ENCODE results near the gene FIGNL1.

DNA sequence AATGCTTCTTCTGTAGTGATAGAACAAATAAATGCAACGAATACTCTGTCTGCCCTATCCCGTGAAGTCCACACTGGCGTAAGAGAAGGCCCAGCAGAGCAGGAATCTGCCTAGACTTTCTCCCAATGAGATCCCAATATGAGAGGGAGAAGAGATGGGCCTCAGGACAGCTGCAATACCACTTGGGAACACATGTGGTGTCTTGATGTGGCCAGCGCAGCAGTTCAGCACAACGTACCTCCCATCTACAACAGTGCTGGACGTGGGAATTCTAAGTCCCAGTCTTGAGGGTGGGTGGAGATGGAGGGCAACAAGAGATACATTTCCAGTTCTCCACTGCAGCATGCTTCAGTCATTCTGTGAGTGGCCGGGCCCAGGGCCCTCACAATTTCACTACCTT, 45.8 kb downstream of the FIGNL1 start:
- no peak for TF ChIP-seq CTCF (IDR thresholded peaks at IDR 0.05)
- no peak for TF ChIP-seq REST (IDR thresholded peaks at IDR 0.05; ENCODE audit: insufficient read depth in 1 of 2, low read depth in 2 of 2, low read length in 1 of 2)
- TF ChIP-seq SIN3A (IDR thresholded peaks at IDR 0.05; ENCODE audit: borderline replicate concordance, insufficient read depth, low read depth, low read length): no peak
- no peak for TF ChIP-seq POLR2AphosphoS5 (IDR thresholded peaks at IDR 0.05; ENCODE audit: low read depth, low read length)
- no peak for TF ChIP-seq TCF7L2 (IDR thresholded peaks at IDR 0.05; ENCODE audit: low read depth, low read length)

Measured in Panc1 (cell line).